Measurements from ENCODE around the gene MBOAT7.

Gene MBOAT7

GRCh38 chr19:54138489-54139256 lies 50.7 kb downstream of the MBOAT7 start:
- Histone ChIP-seq H3K4me3 (replicated peaks; ENCODE audit: insufficient read depth, low read length) (peak overlapping the region; percentile 78), H3K27ac (replicated peaks) (no peak overlapping the region), H3K27me3 (ENCODE audit: insufficient read depth, poor library complexity, severe bottlenecking) (no peaks in the 10 kb centered on the region)
- TF ChIP-seq CTCF (IDR thresholded peaks at IDR 0.05; ENCODE audit: insufficient read depth, low read length): no peak
- no peak for TF ChIP-seq POLR2AphosphoS5 (IDR thresholded peaks at IDR 0.05; ENCODE audit: low read depth)
- TF ChIP-seq REST (IDR thresholded peaks at IDR 0.05; ENCODE audit: insufficient replicate concordance, low read depth): no peak
- no peak for TF ChIP-seq GABPA (IDR thresholded peaks at IDR 0.05; ENCODE audit: low read depth)
- no peak for TF ChIP-seq SPI1 (IDR thresholded peaks at IDR 0.05; ENCODE audit: borderline replicate concordance, low read depth)
- no peak for DNase-seq (ENCODE audit: low read depth in 1 of 2, low spot score in 1 of 2)

- no peak for DNase-seq (ENCODE audit: low read depth in 1 of 2, low spot score in 1 of 2)
- no peaks in the 10 kb centered on the region for H3K27me3 ChIP-seq (ENCODE audit: insufficient read depth, poor library complexity, severe bottlenecking)
- TF ChIP-seq REST (IDR thresholded peaks at IDR 0.05; ENCODE audit: insufficient replicate concordance, low read depth) (no peak), POLR2AphosphoS5 (IDR thresholded peaks at IDR 0.05; ENCODE audit: low read depth) (peak; percentile 69; the same call in 1 of the 2 replicates)
- peak within 1 kb of the TSS; percentile 78 for H3K4me3 ChIP-seq (replicated peaks; ENCODE audit: insufficient read depth, low read length)
- H3K27ac ChIP-seq (replicated peaks): peak within 1 kb of the TSS; percentile 94
Observed at GRCh38 chr19:54137699-54138488, 51.5 kb downstream of the MBOAT7 start, which contains the start of gene CNOT3. Gene CNOT3, plus strand, starts transcription at chr19:54137762. Its CDS starts 5,217 bp downstream, at chr19:54142979.

- peak; percentile 100 for DNase-seq (ENCODE audit: low read depth in 1 of 2, low spot score in 1 of 2)
- Histone ChIP-seq H3K27me3 (ENCODE audit: insufficient read depth, poor library complexity, severe bottlenecking) (no peaks in the 10 kb centered on the region), H3K4me3 (replicated peaks; ENCODE audit: insufficient read depth, low read length) (peak overlapping the region; percentile 47), H3K27ac (replicated peaks) (peak overlapping the region; percentile 94)
- peak; percentile 13 for TF ChIP-seq POLR2AphosphoS5 (IDR thresholded peaks at IDR 0.05; ENCODE audit: low read depth)
- TF ChIP-seq REST (IDR thresholded peaks at IDR 0.05; ENCODE audit: insufficient replicate concordance, low read depth): no peak
Observed at GRCh38 chr19:54136864-54137698, 52.3 kb downstream of the MBOAT7 start.
